HG02840 (cell line): ENCODE data around the gene GCGR.
"Not testable (repeated sequence)": the region's sequence is repeated elsewhere in the genome, so short reads cannot be mapped to it uniquely, and the experiment has no call there.

Experiments
- ATAC-seq: cut with Tn5 transposase; IDR thresholded peaks from one replicate; pipeline ENCODE4 v1.9.1; 2021; ENCODE audit warnings: mild to moderate bottlenecking, moderate library complexity, moderate number of reproducible peaks; ENCODE audit not compliant: unreplicated experiment, low FRiP score

GCGR gene

DNA sequence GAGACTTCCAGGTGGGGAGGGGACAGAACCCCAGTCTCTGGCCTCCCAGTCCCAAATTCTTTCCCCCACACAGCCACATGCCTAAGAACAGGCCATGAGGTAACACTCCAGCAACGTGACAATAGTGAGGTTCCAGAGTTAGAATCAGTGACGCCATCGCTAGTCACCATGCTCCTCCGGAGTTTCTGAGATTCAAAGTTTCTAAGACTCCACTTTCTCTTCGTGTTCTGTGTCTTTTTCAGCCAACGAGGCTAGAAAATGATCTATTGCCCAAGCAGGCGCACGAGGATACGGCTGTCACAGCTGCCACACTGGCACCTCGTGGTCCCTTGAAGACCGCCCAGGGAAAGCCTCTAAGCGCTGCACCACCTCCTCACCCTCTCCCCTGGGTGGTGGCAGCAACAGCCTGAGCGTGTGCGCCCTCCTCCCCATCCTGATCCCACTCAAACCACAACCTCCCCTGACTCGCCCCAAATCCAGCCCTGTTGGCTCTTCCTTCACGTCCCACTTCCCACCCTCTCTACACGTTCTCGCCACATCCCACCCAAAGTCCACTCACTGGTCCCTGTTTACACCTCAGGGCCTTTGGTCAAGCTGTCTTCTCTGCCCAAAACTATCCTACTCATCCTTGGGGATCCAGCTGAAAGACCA lies 28.1 kb downstream of the GCGR start:
- peak; percentile 3 for ATAC-seq

- ATAC-seq, result peak; percentile 72
Observed at GRCh38 chr17:81832608-81833159, 28.7 kb downstream of the GCGR start.

DNA sequence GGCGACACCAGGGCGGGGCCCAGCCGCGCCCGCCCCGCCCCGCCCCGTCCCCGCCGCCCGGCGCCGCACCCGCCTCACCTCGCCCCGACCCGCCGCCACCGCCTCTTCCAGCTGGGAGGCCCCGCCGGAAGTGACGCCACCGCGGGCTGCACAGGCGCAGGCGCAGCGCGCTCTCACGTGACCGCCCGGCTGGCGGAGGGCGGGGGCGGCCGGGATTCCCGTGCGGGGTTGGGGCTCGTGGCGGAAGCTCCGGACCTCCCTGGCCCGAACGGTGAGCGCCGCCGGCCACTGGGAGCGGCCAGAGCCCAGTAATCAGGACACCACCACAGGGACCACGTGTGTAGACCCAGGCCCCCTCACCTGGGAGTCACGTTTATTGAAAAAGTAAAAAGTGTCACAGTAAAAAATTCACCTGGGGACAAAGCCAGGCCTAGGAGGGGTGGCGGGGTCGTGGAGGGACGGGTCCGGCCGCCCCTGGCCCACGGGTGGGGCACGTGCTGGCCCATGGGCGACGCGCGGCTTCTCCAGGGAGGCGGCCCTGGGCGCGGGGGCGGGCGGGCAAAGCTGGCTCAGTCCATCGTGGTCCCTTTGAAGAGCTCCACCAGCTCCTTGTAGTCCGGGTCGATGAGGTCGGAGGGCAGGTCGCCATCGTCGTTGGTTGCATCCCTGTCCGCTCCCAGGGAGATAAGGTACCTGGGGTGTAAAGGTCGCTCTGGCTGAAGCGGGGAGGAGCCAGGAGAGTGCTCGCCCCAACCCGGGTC lies 29.4 kb downstream of the GCGR start, which contains the start of gene MCRIP1:
TSS of gene MCRIP1 (minus strand) at position 132 of the 761 bp plus-strand sequence. CDS start 8,785 bp downstream, outside the sequence.
- ATAC-seq, result peak; percentile 69

DNA sequence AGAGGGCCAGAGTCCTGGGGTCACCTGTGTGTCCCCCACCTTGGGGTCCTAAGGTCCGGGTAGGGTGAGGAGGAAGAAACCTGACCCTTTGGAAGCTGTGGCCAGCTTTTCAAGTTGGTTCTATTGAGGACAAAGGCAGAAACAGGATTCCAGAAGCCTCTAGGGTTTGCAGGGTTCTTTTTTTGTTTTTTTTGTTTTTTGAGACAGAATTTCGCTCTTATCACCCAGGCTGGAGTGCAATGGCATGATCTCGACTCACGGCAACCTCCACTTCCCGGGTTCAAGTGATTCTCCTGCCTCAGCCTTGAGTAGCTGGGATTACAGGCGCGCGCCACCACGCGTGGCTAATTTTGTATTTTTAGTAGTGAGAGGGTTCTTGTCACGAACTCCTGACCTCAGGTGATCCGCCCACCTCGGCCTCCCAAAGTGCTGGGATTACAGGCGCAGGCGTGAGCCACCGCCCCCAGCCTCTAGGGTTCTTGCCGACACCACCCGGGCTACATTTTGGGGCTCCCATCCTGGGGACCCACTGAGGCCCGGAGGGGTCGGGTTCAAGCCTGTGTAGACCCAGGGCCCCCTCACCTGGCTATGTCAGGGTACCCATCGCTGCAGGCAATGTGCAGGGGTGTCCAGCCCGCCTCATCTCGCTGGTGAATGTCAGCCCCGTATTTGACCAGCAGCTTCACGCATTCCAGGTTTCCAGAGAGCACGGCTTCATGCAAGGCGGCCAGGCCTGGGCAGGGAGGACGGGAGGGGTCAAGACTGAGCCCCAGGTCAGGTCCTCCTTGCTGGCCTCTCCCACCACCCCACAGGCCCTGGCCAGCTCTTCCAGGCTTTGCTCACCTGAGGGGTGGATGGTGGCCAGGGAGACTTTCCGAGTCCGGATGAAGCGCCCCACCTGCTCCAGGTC lies 30.2 kb downstream of the GCGR start:
- no peak for ATAC-seq

DNA sequence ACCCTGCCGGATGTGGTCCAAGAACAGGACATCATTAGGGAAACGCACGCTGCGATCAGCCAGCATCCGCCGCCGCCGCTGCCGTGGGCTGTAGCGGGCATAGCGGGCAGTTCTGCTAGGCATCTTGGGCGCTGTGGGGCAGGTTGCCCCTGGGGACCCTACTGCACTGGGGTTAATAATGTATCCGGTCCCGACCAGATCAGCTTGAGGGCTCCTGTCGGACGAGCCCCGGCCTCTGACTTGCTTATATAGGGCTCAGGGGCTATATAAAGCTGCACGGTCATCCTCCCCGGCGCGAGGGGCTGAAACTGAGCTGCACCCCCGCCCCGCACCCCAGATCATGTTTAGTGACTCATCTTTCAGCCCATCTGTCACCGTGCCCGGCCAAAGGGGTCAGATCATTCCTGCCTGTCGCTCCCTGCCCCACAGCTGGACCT lies 30.9 kb downstream of the GCGR start, which contains the start of gene PPP1R27:
TSS of gene PPP1R27 (minus strand) at position 220 of the 437 bp plus-strand sequence. CDS start at position 123, 97 bp downstream.
- no peak for ATAC-seq

- no peak for ATAC-seq
Observed at GRCh38 chr17:81837641-81838040, 33.7 kb downstream of the GCGR start.

- no peak for ATAC-seq
Observed at GRCh38 chr17:81838753-81839255, 34.9 kb downstream of the GCGR start.

GRCh38 chr17:81839301-81839700 lies 35.4 kb downstream of the GCGR start:
- ATAC-seq, result no peak

DNA sequence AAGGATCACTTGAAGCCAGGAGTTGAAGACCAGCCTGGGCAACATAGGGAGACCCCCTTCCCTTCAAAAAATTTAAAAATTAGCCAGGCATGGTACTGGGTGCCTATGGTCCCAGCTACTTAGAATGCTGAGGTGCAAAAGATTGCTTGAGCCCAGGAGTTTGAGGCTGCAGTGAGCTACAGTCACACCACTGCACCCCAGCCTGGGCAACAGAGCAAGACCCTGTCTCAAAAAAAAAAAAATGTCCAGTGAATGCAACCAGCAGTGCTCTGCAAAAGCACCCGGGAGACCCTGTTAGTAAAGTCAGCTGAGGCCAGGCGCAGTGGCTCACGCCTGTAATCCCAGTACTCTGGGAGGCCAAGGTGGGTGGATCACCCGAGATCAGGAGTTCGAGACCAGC lies 36.1 kb downstream of the GCGR start:
- not testable (repeated sequence) for ATAC-seq

DNA sequence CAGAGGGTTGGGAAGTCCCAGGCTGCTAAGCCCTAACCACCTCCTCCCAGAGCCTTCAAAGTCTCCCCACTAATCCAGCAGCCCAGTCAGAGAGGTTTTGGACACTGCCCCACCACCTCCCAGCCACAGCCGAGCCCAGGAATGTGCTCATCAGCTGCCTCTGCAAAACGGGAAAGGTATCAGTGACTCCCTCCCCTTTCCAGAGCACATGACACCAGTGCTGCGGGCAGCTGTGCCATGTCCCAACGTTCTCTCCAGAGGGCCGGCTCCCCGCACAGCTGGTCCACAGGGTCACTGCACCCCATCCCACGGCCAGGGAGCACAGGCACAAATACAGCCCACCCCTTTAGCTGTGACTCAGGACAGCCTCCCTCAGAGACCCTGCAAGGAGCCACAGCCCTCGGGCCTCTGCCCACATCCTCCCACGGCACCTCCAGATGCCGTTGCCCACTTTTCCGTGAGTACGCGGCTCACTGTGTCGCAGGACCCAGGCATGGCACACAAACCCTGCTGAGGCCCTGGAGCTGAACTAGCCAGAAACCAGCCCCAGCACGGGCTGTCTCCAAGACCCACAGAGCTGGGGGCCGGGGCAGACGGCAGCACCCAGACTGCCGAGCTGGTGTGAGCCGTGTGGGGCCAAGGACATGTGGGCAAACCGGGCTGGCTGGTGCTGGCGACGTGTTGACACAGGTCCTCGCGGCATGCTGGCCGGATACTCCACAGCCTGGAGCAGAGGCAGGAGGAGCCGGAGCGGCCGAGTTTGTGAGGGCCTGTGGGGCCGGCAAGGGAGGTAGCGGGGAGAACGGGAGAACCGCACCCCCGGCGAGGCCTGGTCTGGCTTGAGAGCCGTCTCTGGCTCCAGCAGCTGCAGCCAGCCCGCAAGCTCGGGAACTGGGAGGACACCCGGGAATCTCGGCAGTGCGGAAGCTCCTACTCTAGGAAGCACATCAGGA lies 37.2 kb downstream of the GCGR start:
- no peak for ATAC-seq

- no peak for ATAC-seq
Observed at GRCh38 chr17:81841866-81842265, 37.9 kb downstream of the GCGR start.

GRCh38 chr17:81842378-81842724 lies 38.4 kb downstream of the GCGR start:
- no peak for ATAC-seq

DNA sequence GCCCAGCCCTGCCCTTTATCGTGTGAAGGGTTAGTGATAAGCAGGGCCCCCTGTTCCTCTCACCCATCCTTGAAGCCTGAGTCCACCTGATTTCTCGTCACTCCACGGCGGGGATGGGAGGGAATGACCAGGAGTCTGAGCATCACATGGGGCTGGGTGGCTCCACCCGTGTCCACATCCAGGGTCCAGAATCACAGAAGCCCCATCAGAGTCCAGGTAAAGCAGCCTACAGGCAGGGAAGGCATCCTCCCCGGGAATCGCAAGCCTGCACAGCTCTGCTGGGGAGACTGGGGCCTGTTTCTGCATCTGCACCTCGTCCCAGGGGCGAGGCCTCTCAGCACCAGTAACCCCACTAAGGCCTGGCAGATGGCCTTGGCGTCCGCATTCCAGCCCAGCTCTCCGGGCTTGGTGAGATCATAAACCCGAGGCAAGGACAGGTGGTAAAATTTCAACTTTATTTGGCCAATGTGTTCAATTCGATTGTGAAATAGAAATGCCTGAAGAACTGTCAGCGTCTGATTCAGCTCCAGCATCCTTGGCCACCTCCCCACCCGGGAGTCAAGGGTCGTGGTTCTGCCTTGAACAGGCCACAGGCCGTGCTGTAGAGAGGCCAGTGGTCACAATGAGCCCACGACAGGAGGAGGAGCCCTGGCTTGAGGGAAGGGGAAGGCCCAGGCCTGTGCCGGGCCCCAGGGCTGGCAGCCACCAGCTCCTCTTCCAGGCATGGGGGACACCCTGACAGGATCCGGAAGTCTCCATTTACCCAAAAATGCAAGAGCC lies 39.0 kb downstream of the GCGR start:
- ATAC-seq, result no peak

- no peak for ATAC-seq
Observed at GRCh38 chr17:81843713-81844326, 39.9 kb downstream of the GCGR start.

DNA sequence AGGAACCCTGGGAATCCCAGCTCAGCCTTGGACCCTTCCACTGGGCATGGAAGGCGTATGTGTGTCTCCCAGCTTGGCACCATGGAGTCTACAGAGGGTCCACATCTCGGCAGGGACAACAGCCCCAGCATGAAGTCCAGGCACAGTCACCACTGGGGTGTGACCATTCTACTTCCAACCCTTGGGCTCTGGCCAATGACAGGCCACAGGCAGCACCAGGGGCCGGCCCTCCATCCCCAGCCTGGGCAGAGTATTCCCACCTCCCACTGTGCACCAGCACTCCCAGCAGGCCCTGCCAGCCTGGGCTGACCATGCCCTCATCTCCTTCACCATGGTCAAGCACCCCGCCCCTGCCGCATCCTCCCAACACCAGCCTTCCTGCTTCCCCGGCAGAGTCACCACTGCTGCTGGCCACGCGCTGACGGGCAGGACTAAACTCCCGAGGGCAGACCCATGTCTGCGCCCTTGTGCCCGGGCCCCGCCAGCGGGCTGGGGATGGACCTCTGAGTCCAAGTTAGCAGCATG lies 40.4 kb downstream of the GCGR start:
- no peak for ATAC-seq

DNA sequence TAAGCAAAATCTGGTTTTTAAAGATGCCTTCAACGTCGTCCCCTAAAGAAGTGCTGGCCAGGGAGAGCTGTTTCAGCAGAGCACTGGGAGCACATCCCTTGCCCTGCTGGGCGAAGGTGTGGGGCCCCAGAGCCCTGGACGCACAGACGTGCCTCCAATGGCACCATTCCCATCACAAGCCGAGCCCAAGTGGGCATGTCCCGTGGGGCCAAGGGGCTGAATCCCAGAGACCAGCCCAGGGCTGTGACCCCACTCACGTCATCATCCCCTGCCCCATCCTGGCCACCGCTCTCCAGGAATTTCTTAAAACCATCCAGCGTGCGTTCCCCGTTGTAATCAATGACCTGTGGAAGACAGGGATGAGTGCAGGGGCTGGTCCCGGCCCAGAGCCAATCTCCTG lies 40.9 kb downstream of the GCGR start:
- ATAC-seq, result no peak

GRCh38 chr17:81845361-81845760 lies 41.4 kb downstream of the GCGR start:
- no peak for ATAC-seq
